ENCODE results near the gene TMEM8B. TPM values are rescaled to one million over a fixed set of nuclear protein-coding genes. Genes with fewer than 3 reads are reported as not detected.

Gene TMEM8B
- total and polyA plus RNA-seq, 2 of the 8 experiments (the other 6 are each of a cell fraction or from before 2014, with no cell fraction given): 7.5 to 10.4 TPM

DNA sequence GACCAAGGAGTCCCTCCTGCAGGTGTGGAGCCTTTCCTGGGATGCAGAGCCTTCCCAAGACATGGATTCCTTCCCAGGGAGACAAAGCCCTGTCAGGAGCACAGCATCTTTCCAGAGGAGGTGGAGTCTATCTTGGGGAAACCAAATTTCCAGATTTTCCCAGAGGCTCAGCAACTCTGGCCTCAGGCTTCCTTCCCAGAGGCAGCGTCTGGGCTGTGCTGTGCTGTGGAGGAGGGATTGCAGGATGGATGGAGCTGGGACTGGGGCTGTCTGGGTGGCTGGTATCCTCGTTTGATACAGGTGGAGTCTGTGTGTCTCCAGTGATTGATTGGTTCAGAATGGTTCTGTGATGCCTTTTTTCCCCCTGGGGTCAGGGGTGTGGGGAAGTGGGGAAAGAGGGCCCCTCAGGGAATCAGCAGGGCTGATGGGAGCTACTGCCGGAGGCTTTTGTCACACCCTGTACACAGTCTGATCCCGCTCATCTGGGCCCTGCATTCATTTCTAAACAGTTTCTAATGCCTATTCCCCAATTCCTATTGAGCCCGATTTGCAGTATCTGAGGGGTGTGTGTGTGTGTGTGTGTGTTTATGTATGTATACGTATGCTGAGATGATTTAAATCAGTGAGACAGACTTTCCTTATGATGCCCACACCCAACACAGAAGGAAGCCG is 25.2 kb downstream of the TMEM8B start:
- FAIRE-seq: no peak
- Histone ChIP-seq H3K4me2 (ENCODE audit: insufficient read depth in 1 of 2, low read depth in 2 of 2, low read length in 2 of 2) (no peak overlapping the region), H3K4ac (replicated peaks; ENCODE audit: insufficient read length, low read depth, low read length) (no peak overlapping the region), H2BK120ac (replicated peaks; ENCODE audit: low read depth, low read length) (no peak overlapping the region), H2AK5ac (ENCODE audit: low read depth, low read length) (no peak overlapping the region), H3K36me3 (ENCODE audit: control insufficient read depth in 2 of 4, insufficient read depth in 4 of 4, low read length in 3 of 4) (peaks cover 0 to 4% (median 1%) of the 10 kb centered on the region in 4 experiments; a peak in 2 of 8 replicates), H4K91ac (replicated peaks; ENCODE audit: insufficient read length, low read length) (no peak overlapping the region), H3K14ac (ENCODE audit: insufficient read length) (no peak overlapping the region), H3K79me1 (ENCODE audit: low read depth, low read length) (no peaks in the 10 kb centered on the region), H3K79me2 (ENCODE audit: control insufficient read depth in 1 of 2, insufficient read depth in 2 of 2, low read length in 2 of 2) (no peaks in the 10 kb centered on the region), H3K9me3 (ENCODE audit: insufficient read depth in 2 of 2, low read depth in 1 of 2, low read length in 1 of 2) (no peaks in the 10 kb centered on the region), H2AFZ (ENCODE audit: low read length) (no peak overlapping the region), H3K27me3 (replicated peaks in 1 of 4; ENCODE audit: control insufficient read depth in 3 of 4, extremely low read depth in 1 of 4, insufficient read depth in 3 of 4, low read length in 3 of 4) (no peaks in the 10 kb centered on the region), H3K9ac (replicated peaks in 1 of 4; ENCODE audit: extremely low read depth in 1 of 4, low read depth in 3 of 4, low read length in 3 of 4) (no peak overlapping the region), H2BK15ac (ENCODE audit: low read length) (no peak overlapping the region), H2BK20ac (ENCODE audit: low read length) (no peak overlapping the region), H3K27ac (ENCODE audit: low read depth, low read length) (no peak overlapping the region), H4K8ac (ENCODE audit: extremely low read depth, insufficient read depth, low read length) (no peak overlapping the region), H3K4me3 (ENCODE audit: extremely low read depth in 1 of 4, insufficient read depth in 2 of 4, low read depth in 3 of 4, low read length in 4 of 4) (no peak overlapping the region), H3K56ac (replicated peaks; ENCODE audit: insufficient read length, low read depth, low read length) (no peak overlapping the region), H3K4me1 (replicated peaks in 1 of 4; ENCODE audit: control insufficient read depth in 3 of 4, insufficient read depth in 4 of 4, low read length in 3 of 4) (no peaks in the 10 kb centered on the region), H3K18ac (ENCODE audit: extremely low read depth, low read length) (no peak overlapping the region), H2BK5ac (ENCODE audit: low read depth, low read length) (no peak overlapping the region), H4K20me1 (replicated peaks in 1 of 2; ENCODE audit: control insufficient read depth in 1 of 2, insufficient read depth in 2 of 2, low read length in 2 of 2) (peaks cover 0 to 2% of the 10 kb centered on the region in 2 experiments), H2BK12ac (ENCODE audit: low read depth, low read length) (no peak overlapping the region), H3K23ac (ENCODE audit: insufficient read length) (no peak overlapping the region), H3K23me2 (ENCODE audit: low read depth, low read length) (no peaks in the 10 kb centered on the region), H4K5ac (ENCODE audit: insufficient read length, low read depth, low read length) (no peak overlapping the region)
- peak in 1 of 2 experiments; percentile 29 for DNase-seq (ENCODE audit: low read depth in 1 of 2, low spot score in 2 of 2)
- ChIA-PET CTCF (ENCODE audit: partially characterized antibody) (interaction anchor here (0.8 to 5.9 kb wide), 8 partner anchors 8 to 40 kb away, joined by 3 to 31 read pairs (median 6); no protein-coding TSS in a partner anchor), POLR2A (ENCODE audit: partially characterized antibody) (interaction anchor here (1.3 to 2.8 kb wide), 2 partner anchors 9 to 10 kb away, joined by 3 to 13 read pairs; no protein-coding TSS in a partner anchor)
- WGBS, 2 experiments (ENCODE audit: extremely low coverage in 1 of 2, insufficient coverage in 1 of 2, insufficient read length in 1 of 2, insufficient replicate concordance in 2 of 2, low coverage in 1 of 2, low lambda C conversion rate in 2 of 2, missing lambda C conversion rate in 1 of 2): 77% methylated on average over 7 of the region's 7 CpGs; no CpG with 5 or more reads in 1 of the 2 experiments
